ENCODE results near the gene EPHA6.
"Not testable (repeated sequence)": the region's sequence is repeated elsewhere in the genome, so short reads cannot be mapped to it uniquely, and the experiment has no call there.

Gene EPHA6

DNA sequence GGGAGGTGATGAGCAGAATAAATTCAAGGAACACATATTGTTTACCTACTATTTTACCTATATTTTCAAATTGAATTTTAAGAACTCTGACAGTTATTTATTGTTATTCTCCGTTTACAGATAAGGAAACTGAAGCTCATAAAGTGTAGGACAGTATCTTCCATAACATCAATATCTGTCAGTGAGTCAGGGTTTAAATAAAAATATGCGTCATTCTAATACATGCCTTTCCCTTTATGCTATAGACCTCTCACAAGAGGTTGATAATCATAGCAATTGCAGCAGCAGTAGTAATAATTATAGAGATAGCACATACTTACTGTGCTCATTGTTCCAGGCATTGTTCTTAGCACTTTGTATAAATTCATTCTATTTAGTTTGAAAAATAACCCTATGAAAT, 101.1 kb downstream of the EPHA6 start:
- DNase-seq (ENCODE audit: low spot score): no peak

DNA sequence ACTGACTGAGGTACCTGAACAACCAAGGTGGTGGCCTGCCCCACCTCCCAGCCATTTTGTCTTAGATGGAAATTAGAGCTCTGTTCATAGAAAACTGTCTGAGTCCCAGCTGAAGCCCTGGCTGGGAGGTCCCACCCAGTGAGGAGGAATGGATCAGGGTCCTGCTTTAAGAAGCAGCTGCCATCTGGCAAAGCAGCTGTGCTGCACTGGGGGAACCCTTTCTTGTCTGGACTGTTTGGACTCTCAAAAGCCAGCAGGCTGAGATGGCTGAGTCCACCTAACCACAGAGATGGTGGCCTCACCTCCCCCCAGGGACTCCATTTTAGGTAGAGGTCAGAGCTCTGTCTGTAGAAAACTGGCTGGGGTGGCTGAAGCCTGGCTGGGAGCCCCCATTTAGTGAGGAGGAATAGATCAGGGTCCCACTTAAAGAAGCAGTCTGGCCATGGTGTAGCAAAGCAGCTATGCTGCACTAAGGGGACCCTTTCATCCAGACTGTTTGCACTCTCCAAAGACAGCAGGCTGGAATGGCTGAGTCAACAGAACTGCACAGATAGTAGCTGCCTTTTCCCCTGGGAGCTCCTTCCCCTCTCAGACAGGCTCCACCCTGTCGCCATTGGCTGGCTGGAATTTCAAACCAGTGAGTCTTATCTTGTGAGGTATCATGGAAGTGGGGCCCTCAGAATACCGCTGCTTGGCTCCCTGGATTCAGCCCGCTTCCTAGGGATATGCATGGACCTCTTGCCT, 116.9 kb downstream of the EPHA6 start:
- DNase-seq (ENCODE audit: low spot score): no peak

DNA sequence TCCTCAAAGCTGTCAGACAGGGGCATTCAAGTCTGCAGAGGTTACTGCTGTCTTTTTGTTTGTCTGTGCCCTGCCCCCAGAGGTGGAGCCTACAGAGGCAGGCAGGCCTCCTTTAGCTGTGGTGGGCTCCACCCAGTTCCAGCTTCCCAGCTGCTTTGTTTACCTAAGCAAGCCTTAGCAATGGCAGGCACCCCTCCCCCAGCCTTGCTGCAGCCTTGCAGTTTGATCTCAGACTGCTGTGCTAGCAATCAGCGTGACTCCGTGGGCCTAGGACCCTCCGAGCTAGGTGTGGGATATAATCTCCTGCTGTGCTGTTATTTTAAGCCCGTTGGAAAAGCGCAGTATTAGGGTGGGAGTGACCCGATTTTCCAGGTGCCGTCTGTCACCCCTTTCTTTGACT, 127.7 kb downstream of the EPHA6 start:
- DNase-seq (ENCODE audit: low spot score): not testable (repeated sequence)

DNA sequence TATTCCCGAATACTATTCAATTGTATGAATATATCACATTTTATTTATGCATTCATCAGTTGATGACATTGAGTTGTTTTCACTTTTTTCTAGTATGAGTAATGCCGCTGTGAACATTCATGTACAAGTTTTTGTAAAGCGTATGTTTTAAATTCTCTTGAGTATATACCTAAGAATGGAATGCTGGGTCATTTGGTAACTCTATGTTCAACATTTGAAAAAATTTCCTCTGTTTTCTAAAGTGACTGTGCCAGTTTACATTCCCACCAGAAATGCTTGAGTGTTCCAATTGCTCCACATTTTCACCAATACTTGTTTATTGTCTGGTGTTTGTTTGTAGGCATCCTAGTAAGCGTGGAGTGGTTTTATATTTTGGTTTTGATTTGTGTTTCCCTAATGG, 144.5 kb downstream of the EPHA6 start:
- DNase-seq (ENCODE audit: low spot score): no peak

DNA sequence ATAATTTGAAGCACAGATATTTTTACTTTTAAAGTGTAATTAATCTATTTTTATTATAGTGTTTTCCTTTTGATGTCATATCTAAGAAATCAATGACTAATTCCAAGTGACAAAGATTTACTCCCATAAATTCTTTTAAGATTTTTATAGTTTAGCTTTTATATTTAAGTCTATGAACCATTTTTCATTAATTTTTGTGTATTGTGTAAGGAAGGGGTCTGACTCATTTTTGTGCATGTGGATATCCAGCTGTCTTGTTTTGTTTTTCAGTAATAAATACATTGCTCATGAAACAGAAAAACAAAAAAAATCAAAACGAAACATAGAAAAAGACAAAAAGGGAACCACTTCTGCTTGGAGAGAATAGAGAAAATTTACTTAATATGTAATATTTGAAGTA, 145.1 kb downstream of the EPHA6 start:
- no peak for DNase-seq (ENCODE audit: low spot score)

DNA sequence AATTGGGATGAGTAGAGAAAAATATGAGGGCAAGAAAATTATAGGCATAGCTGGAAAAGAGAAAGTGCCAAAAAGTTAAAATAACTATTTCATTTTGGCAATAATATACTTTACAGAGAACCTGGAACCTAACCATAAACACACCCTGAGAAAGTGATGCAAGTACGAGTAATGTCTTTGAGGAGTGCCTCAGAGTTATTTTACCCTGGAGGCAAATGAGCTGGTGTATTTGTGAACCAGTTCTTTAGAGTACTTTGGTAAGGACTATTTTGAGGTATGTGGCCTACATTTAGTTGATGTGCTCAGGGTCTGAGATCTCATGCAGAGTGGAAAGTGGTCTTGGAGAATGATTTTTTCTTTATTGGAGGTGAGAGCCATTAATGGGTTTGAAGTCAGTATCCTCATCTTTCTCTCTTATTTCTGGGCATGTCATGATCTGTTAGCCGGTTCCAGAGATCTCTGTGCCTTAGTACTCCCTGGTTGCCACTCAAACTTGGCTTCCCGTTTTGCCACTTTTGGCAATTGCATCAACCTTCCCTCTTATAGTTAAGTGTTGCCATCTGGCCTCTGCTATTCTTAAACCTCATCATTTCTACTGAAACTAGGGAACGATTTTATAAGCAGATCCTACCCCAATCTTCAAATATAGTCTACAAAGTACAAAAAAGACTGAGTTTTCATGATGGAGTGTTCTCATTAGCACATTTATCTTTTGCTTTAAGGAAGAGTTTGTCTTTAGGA, 145.7 kb downstream of the EPHA6 start:
- DNase-seq (ENCODE audit: low spot score): no peak

DNA sequence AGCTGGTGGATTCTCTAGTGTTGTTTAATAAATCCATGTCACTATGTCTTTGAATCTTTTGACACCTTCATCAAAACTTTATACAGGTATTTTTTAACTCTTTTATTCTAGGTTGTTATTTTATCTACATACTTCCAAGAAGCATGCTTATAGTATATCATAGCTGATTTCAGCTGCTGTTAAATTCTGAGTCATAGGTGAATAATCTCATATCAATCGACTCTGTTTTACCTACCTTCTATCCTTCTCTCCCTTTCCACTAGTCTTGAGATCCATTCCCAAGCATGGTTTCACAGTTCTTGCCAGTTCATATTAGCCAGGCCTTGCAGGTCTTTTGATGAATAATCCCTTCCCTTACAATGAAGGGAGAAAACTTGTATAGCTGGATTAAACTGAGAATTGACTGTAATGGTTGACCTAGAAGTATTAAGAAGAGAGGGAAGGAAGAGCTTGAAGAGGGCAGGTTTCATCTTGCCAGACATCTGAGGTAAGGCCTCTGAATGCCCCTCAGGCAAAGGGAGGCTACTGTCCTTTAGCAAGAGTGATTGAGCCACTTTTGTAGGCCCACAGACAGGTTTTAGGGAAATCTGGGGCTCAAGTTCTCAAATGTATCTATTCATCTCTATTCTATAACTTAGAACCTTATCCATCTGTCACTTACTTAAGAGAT, 146.4 kb downstream of the EPHA6 start:
- no peak for DNase-seq (ENCODE audit: low spot score)

DNA sequence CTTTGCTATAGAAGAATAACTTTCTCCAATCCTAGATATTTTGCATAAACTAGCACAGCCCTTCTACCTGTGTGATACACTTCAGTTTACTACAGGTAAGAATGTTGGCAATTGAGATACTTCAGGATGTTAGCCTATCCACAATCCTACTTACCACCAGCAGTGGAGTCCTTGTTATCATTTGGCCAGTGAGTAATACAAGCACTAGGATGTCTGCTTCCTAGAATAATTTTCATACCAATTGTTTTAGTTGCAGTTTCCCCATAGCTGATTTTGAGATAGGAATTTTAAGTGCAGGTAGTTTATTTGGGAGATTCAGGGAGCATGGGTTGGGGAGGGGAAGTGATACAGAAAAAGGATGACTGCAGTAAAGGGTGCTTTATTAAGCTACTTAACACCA, 147.2 kb downstream of the EPHA6 start:
- no peak for DNase-seq (ENCODE audit: low spot score)

DNA sequence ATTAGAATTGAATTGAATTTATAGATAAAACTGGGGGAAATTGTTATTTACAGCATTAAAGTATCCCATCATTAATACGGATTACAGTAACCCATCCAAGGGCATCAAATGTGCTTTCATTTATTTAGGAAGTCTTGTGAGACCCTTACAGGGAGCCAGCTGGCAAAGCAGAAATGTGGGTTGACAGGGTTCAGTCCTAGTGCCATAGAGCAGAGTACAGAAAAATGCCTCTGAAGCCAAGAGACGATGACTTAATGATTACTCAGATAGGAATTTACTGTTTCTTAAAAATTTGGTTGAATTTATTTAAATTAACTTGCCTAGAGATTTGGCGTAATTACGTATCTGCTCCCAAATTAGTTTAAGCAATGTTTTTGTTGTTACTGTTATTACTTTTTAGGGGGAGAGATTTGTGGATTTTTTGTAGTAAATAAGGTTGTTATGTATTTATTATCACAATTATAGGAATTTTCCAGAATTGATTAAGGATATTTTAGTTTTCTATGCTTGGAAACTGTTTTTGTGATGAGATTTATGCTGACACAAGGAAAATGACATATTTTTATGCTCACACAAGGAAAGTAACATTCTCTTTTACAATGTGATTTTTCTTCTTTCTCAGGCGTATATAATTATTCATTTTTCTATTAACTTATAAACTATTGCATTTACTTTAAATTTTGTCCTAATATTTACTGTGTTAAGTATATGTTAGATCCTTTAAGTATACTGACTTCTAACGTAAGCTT, 152.0 kb downstream of the EPHA6 start:
- DNase-seq (ENCODE audit: low spot score): no peak

DNA sequence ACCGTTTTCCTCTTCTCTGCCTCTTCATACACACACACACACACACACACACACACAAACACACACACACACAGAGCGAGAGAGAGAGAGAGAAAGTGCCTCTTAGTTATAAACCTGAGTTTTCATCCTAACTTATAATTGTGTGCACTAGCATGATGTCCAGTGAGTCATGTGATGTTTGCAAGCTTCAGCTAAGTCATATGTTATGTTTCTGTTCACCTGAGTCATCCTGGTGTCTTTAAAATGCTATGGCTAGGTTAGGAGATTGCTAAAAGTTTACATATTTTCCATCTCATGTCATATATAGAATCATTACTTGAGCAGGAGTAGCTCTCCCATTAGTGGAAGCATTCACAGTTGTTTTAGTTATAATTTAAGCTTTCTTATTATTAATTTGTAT, 155.8 kb downstream of the EPHA6 start:
- DNase-seq (ENCODE audit: low spot score): no peak

DNA sequence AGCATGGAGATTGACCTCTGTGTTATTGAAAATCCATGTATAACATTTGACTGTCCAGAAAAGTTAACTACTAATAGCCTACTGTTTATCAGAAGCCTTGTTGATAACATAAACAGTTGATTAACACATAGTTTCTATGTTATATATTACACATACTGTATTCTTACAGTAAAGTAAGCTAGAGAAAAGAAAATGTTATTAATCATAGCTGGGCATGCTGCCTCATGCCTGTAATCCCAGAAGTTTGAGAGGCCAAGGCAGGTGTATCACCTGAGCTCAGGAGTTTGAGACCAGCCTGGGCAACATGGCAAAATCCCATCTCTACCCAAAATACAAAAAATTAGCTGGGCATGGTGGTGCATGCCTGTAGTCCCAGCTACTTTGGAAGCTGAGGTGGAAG, 163.3 kb downstream of the EPHA6 start:
- no peak for DNase-seq (ENCODE audit: low spot score)

DNA sequence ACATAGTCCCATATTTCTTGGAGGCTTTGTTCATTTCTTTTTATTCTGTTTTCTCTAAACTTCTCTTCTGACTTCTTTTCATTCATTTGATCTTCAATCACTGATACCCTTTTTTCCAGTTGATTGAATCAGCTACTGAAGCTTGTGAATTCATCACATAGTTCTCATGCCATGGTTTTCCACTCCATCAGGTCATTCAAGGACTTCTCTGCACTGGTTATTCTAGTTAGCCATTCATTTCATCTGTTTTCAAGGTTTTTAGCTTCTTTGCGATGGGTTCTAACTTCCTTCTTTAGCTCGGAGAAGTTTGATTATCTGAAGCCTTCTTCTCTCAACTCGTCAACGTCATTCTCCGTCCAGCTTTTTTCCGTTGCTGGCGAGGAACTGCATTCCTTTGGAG, 169.3 kb downstream of the EPHA6 start:
- not testable (repeated sequence) for DNase-seq (ENCODE audit: low spot score)

DNA sequence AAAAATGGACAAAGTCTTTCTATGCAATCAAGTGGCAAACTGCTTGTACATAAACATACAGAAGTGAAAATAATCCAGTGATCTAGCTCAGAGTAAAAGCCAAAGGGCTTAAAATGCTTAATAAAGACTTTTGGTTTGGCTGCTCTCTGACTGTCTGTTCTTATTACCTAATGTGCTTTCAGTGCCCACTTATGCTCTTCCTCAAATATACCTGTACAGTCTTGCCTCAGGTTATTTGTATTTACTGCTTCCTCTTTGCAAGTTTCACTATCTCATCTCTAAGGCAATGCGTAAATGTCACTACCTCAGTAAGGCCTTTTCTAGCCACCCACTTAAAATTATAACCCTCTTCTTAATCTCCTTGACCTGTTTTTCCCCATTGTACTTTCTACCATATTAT, 171.8 kb downstream of the EPHA6 start:
- DNase-seq (ENCODE audit: low spot score): no peak

DNA sequence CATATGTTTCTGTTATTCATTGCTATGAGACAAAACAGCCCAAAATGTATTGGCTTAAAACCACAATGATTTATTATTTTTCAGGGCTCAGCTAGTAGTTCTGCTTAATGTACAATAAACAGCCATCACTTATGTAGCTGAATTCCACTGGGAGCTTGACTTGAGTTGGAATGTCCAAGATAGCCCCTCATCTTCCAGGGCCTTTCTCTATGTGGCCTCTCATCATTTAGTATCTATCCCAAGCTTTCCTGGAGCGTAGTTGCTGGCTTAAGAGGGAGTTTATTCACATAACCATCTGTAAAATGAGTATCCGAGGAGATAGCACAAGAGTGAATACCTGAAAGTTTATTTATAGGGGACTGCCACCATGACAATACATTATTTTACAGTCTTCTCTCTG, 176.8 kb downstream of the EPHA6 start:
- DNase-seq (ENCODE audit: low spot score): no peak

DNA sequence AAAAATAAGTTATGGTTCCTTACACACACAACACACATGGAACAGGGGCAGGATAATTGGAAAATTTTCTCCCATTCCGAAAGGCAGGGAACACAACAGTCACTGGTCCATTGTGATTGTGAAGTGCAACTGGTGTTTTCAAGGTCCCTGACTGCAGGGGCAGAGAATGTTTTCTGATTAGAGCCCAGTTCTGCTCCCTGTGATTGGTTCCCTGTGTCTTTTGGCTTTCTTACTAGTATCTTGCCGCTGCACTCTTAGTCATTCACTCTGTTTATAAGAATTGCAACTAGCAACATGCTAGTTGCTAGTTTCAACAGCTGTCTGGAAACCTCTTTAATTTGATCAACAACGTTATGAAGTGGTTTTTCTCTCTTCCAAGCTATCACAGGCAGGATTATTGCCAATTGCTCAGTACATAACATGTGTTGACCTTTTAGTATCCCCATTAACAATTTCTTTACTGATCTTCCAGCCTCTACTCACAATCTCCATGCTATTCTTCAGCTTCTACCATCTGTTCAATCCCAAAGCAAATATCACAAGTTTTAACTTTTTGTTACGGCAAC, 177.5 kb downstream of the EPHA6 start:
- no peak for DNase-seq (ENCODE audit: low spot score)

DNA sequence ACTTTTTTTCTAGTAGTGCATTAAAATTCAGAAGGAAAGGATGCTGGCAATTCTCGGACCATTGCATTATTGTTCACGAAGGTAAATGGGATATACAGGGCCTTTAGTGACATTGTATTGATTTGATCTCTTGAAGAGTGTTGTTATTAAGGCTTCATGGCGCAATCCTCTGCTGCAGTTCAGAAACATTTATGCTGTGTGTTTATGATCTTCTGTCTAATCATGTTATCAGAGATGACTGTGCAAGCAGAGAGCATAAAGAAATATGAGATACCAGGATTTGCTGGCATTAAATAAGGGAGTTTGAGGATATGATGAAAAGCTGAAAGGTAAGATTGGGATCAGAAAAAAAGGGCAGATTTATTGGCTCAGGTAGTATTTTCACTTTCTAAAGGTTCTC, 180.6 kb downstream of the EPHA6 start:
- no peak for DNase-seq (ENCODE audit: low spot score)

DNA sequence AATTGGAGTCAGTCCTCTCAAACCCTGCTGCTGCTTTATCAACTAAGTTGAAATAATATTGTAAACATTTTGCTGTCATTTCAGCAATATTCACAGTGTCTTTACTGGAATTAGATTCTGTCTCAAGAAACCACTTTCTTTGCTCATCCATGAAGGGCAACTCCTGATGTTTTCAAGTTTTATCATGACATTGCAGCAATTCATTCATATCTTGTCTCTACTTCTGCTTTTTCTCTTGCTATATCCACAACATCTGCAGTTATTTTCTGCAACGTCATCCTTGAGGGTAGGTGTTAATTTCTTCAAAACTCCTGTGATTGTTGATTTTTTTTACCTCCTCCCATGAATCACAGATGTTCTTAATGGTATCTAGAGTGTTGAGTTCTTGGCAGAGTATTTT, 181.6 kb downstream of the EPHA6 start:
- no peak for DNase-seq (ENCODE audit: low spot score)

DNA sequence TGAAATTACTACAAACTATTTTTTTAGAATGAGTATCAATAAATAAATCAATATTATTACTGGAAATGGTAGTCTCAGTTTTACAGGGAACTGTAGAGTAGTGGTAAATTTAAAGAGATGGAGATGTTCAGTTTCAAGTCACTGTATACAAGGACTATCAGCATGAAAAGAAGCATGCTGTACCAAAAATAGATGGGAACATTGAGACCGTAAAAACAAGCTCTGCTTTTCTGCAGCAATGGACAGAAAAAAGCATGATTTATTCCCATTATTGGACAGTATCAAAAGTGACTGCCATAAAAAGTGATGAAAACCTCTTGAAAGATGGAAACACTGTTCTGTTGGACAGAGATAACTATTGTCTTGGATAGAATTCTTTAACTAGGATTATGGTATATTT, 187.2 kb downstream of the EPHA6 start:
- DNase-seq (ENCODE audit: low spot score): no peak

DNA sequence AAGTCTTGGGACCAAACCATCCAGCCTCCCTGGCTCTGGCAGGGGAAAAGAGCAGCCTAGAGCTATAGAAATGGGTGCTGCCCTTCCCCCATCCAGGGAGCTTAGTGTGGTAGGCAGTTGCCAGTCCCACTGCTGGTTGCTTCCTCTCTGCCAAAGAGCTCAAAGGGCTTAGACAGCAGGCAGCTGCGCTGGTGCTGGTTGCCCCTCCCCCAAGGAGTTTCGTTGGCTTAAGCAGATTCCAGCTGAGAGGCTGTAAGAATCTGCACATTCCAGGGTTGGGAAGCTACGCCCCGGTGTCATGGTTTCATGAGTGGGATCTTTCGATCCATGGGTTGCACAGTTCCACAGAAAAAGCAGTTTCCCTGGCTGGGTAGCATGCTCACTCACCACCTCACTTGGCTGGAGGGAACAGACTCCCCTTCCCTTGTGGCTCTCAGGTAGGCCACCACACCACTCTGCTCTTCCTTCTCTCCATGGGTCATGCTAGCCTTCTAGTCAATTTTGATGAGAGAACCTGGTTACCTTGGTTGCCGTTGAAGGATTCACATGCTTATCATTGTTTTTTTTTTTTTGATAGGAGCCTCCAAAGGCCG, 195.1 kb downstream of the EPHA6 start:
- DNase-seq (ENCODE audit: low spot score): no peak

DNA sequence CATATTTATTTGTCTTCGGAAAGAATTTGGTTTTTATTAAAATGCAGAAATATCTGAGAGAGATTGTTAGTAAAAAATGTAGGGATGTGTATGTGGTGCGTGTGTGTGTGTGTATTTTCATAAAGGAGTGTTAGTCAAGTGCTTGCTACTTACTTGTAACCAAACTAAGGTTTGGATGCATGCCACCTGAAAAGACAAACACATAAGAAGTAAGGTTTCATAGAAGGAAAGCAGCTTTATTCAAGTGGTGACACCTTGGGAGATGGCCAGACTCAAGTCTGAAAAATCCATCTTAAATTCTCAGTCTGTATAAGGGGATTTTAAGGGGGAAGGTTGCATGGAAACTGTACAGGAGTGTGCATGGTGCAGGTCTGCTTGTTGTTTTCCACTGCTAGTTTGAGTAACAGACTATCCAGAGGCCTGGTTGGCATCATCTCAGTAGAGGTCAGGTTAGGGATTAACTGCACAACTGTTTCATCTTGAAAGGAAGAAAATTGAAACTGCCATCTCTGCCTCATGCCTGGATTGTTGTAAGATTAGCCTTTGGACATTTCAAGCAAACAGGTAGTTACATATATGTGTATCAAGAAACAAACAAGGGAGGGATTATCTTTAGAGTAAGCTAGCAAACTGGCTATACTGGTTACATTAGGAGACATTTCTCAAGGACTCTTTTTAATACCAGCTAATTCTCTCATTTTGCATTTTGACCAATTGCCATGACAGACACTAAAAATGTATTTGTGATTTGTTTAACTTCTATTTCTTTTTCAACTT, 196.7 kb downstream of the EPHA6 start:
- DNase-seq (ENCODE audit: low spot score): no peak

DNA sequence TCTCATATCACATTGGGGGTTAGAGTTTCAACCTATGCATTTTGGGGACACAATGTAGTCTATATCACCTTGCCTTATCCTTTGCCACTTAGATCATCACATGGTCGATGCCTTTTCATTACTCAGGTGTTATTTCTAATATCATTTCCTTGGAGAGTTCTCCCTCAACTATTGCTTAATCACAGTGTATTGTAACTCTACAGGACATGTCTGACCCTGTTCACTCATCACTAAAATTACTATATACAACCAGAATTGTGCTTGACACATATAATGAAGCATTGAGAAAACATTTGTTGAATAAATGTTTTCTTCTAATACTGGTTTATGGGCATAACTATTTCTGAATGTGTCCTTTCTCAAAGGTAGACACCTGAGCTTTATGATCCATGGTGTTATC, 207.4 kb downstream of the EPHA6 start:
- DNase-seq (ENCODE audit: low spot score): no peak
